GM12878 (cell line): ENCODE measurements around the gene PALD1. TPM values are rescaled to one million over a fixed set of nuclear protein-coding genes. Genes with fewer than 3 reads are reported as not detected.

Experiments used
- ATAC-seq: fragments of 200-7000 bp; cut with Tn5 transposase; 3 replicates; pipeline ENCODE4 v1.9.1; 2020; ENCODE audit warnings: mild to moderate bottlenecking, moderate library complexity
- BruUV-seq: library from RNA; stranded (reverse); fragments of 400-500 nt; replicated peaks from 2 replicates; lab custom pipeline; 2021; lab: Mats Ljungman, UMichigan
- CTCF ChIA-PET: fragments of 300-600 bp; sonication (Branson Sonifier 250); formaldehyde crosslinking; extraction: SDS; loops from one replicate; lab custom pipeline; 2021; ENCODE audit warnings: inconsistent platforms; lab: Yijun Ruan, JAX
- POLR2A ChIA-PET: fragments of 350-600 bp; formaldehyde crosslinking; extraction: SDS; loops from one replicate; lab custom pipeline; 2021; ENCODE audit warnings: inconsistent platforms; lab: Charles Lee
- RAD21 ChIA-PET: fragments of 300-600 bp; sonication (Branson Sonifier 250); formaldehyde crosslinking; loops from one replicate; lab custom pipeline; 2023; ENCODE audit warnings: antibody characterized with exemption; ENCODE audit not compliant: unreplicated experiment; lab: Charles Lee
- SMC1A ChIA-PET: fragments of 300-600 bp; sonication (Branson Sonifier 250); formaldehyde crosslinking; loops from one replicate; lab custom pipeline; 2023; ENCODE audit not compliant: unreplicated experiment, uncharacterized antibody; lab: Charles Lee
- DNase-seq: peaks from one replicate; pipeline ENCODE4 v3.0.0-alpha.2; 2011; ENCODE audit warnings: low read depth, low spot score
- FAIRE-seq: peaks from 3 replicates; lab custom pipeline; 2011; peaks lifted over from hg19 to GRCh38; lab: Jason Lieb, UNC
- H2AFZ ChIP-seq: 2 replicates; pipeline ENCODE4 v1.6.0; 2011; ENCODE audit warnings: low read depth, low read length, control low read depth; ENCODE audit not compliant: control insufficient read depth
- H3K27ac ChIP-seq: 2 replicates; pipeline ENCODE4 v1.5.1; 2011; ENCODE audit warnings: control low read depth; ENCODE audit not compliant: control insufficient read depth, insufficient read depth
- H3K27me3 ChIP-seq, 2 experiments: replicated peaks in 1 of 2; 2 replicates each; pipeline versions ENCODE4 v1.6.0 to v1.6.1; 2011; ENCODE audit warnings: low read length in 1 of 2; ENCODE audit not compliant: control insufficient read depth in 2 of 2, insufficient read depth in 2 of 2
- H3K36me3 ChIP-seq, 2 experiments: 2 replicates each; pipeline ENCODE4 v1.5.1; 2011; ENCODE audit warnings: low read length in 1 of 2; ENCODE audit not compliant: control insufficient read depth in 2 of 2, insufficient read depth in 2 of 2
- H3K4me1 ChIP-seq: 2 replicates; pipeline ENCODE4 v1.6.1; 2011; ENCODE audit warnings: mild to moderate bottlenecking, low read length, moderate library complexity, mixed read lengths; ENCODE audit not compliant: control insufficient read depth, insufficient read depth
- H3K4me2 ChIP-seq: 2 replicates; pipeline ENCODE4 v1.6.0; 2011; ENCODE audit warnings: control low read depth; ENCODE audit not compliant: control insufficient read depth, insufficient read depth
- H3K4me3 ChIP-seq: fragments of 200-600 bp; sonication (generic); 2 replicates; pipeline ENCODE4 v1.5.1; 2016
- H3K79me2 ChIP-seq: 2 replicates; pipeline ENCODE4 v1.6.0; 2011; ENCODE audit warnings: low read length; ENCODE audit not compliant: control insufficient read depth, insufficient read depth
- H3K9ac ChIP-seq: 2 replicates; pipeline ENCODE4 v1.8.0; 2011; ENCODE audit warnings: low read length, control low read depth, mixed read lengths; ENCODE audit not compliant: control insufficient read depth, insufficient read depth
- H3K9me3 ChIP-seq: replicated peaks from 3 replicates; pipeline ENCODE4 v1.5.1; 2011; ENCODE audit warnings: mild to moderate bottlenecking, low read length; ENCODE audit not compliant: control insufficient read depth, insufficient read depth
- H4K20me1 ChIP-seq: 2 replicates; pipeline ENCODE4 v1.6.0; 2011; ENCODE audit not compliant: control insufficient read depth, insufficient read depth
- CBX5 ChIP-seq: sonication (generic); IDR thresholded peaks from 2 replicates; pipeline ENCODE4 v1.6.1; 2016; ENCODE audit warnings: low read depth, moderate library complexity, mild to moderate bottlenecking, inconsistent platforms
- EZH2 ChIP-seq: IDR thresholded peaks from 2 replicates; pipeline ENCODE4 v1.6.1; 2012; ENCODE audit warnings: low read depth, mild to moderate bottlenecking, control low read depth, inconsistent platforms, low read length, borderline replicate concordance; ENCODE audit not compliant: control insufficient read depth
- GATAD2B ChIP-seq: fragments of 450-650 bp; conservative IDR thresholded peaks from 2 replicates; pipeline ENCODE4 v1.6.1; 2017; ENCODE audit warnings: low read depth, mild to moderate bottlenecking, moderate library complexity
- SMAD5 ChIP-seq: IDR thresholded peaks from 2 replicates; pipeline ENCODE4 v1.6.1; 2016; ENCODE audit warnings: antibody characterized with exemption, low read depth
- SPI1 ChIP-seq: IDR thresholded peaks from 2 replicates; pipeline ENCODE4 v1.6.1; 2011; ENCODE audit warnings: low read depth, mild to moderate bottlenecking, low read length, moderate library complexity, borderline replicate concordance; ENCODE audit not compliant: insufficient read depth
- STAT3 ChIP-seq: IDR thresholded peaks from 2 replicates; pipeline ENCODE4 v1.6.1; 2011; ENCODE audit warnings: low read depth, low read length, improper control_type of control experiment
- WGBS: methylation state at CpG from one replicate; pipeline ENCODE4 v1.1.6; 2016; ENCODE audit warnings: low lambda C conversion rate; ENCODE audit not compliant: insufficient replicate concordance, insufficient coverage; ENCODE audit errors: missing lambda C conversion rate; 5-methylcytosine and 5-hydroxymethylcytosine counted together
- in situ Hi-C: fragments of 300-500 bp; cut with MboI; formaldehyde crosslinking; loops from 9 replicates; pipeline ENCODE4 v1.14.3; 2018; ENCODE audit warnings: mixed read lengths
- intact Hi-C: fragments of 100-400 bp; cut with micrococcal nuclease; formaldehyde crosslinking; loops from one replicate; pipeline ENCODE4 v1.14.2; 2022; ENCODE audit not compliant: unreplicated experiment
- polyA plus RNA-seq, 11 experiments: library from polyadenylated mRNA; depleted of rRNA in 4 of 11; unstranded in 6 of 11; stranded (reverse) in 5 of 11; fragments of >200 nt; fragmentation: Nextera tagmentation in 4 of 11; fragmentation: Illumina TruSeq in 1 of 11; extraction: Ambion mirVana in 4 of 11; extraction: Trizol in 1 of 11; gene quantifications; 1 replicate in 1 of 11; 2 replicates in 10 of 11; pipeline versions ENCODE4 v1.2.1 to v1.2.3, GENCODE V29; 2011 to 2016; ENCODE audit warnings: inconsistent platforms in 2 of 11, missing spikeins in 2 of 11, low read depth in 1 of 11
- total RNA-seq, 4 experiments: library from RNA; depleted of rRNA in 3 of 4; stranded (reverse); fragments of >200 nt in 3 of 4; fragmentation: Illumina TruSeq in 1 of 4; extraction: Trizol in 1 of 4; gene quantifications; 2 replicates each; pipeline versions ENCODE4 v1.2.1 to v1.2.3, GENCODE V29; 2013 to 2021
- TF ChIP-seq, protein P1 (sequence below): fragments of 450-650 bp; IDR thresholded peaks from 2 replicates; pipeline ENCODE4 v1.6.1; 2017; ENCODE audit warnings: mild to moderate bottlenecking, moderate library complexity
- TF ChIP-seq, protein P2 (sequence below): fragments of 450-650 bp; IDR thresholded peaks from 2 replicates; pipeline ENCODE4 v1.6.1; 2017; ENCODE audit warnings: mild to moderate bottlenecking, low read depth, inconsistent platforms; ENCODE audit not compliant: poor library complexity, severe bottlenecking

Gene PALD1
- total and polyA plus RNA-seq, 10 of the 15 experiments (the other 5 are each of a cell fraction or from before 2014, with no cell fraction given): 0.43 to 20.9 (median 9.0) TPM

DNA sequence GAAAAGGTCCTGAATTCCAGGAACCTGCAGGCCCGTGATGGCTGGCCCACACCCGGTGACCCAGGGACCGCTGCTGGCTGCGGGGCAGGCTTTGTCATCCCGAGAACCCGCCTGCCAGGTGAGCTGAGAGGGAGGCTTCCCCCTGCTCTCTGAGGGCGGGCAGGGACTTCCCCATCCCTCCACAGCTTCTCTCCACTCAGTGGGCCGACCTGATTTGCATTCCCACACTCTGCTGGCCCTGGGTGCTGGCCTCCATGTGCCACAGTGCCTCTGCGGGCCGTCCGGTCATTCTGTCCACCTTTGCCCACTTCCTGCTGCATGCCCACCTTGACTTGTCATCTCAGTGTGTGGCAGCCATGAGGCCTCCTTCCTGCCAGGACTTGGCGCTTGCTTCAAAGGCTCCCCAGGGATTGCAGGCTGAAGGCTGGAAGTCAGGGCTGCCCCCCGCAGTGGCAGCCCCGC lies 35.3 kb downstream of the PALD1 start (continued):
- no peak for TF ChIP-seq CBX5
- TF ChIP-seq, protein P1, sequence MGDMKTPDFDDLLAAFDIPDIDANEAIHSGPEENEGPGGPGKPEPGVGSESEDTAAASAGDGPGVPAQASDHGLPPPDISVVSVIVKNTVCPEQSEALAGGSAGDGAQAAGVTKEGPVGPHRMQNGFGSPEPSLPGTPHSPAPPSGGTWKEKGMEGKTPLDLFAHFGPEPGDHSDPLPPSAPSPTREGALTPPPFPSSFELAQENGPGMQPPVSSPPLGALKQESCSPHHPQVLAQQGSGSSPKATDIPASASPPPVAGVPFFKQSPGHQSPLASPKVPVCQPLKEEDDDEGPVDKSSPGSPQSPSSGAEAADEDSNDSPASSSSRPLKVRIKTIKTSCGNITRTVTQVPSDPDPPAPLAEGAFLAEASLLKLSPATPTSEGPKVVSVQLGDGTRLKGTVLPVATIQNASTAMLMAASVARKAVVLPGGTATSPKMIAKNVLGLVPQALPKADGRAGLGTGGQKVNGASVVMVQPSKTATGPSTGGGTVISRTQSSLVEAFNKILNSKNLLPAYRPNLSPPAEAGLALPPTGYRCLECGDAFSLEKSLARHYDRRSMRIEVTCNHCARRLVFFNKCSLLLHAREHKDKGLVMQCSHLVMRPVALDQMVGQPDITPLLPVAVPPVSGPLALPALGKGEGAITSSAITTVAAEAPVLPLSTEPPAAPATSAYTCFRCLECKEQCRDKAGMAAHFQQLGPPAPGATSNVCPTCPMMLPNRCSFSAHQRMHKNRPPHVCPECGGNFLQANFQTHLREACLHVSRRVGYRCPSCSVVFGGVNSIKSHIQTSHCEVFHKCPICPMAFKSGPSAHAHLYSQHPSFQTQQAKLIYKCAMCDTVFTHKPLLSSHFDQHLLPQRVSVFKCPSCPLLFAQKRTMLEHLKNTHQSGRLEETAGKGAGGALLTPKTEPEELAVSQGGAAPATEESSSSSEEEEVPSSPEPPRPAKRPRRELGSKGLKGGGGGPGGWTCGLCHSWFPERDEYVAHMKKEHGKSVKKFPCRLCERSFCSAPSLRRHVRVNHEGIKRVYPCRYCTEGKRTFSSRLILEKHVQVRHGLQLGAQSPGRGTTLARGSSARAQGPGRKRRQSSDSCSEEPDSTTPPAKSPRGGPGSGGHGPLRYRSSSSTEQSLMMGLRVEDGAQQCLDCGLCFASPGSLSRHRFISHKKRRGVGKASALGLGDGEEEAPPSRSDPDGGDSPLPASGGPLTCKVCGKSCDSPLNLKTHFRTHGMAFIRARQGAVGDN: no peak
- TF ChIP-seq SPI1: peak; percentile 43

DNA sequence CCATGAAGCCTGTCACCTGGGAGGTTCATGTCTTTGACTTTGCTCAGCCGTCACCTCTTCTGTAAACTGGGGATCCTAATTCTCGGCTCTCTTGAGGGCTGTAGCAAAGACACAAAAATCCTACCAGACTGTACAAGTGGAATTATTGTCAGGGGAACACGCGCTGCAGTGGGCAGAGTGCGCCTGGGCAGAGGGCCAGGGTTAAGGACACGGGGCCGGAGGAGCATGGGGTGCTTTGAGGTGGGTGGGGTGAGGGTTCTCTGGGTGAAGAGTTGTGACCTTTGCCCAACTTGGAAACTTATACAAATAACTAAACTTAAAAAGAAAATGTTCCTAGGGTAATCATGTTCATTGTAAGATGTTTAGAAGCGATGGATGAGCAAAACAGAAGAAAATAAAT lies 36.0 kb downstream of the PALD1 start:
- POLR2A ChIA-PET: no interaction called here
- RAD21 ChIA-PET: interaction anchor here (0.8 to 3.5 kb wide), 2 partner anchors 21 to 53 kb away, joined by 3 to 19 read pairs; no protein-coding TSS in a partner anchor
- FAIRE-seq (no peak), ATAC-seq (no peak), DNase-seq (no peak)
- Histone ChIP-seq H3K9me3 (no peaks in the 10 kb centered on the region), H4K20me1 (no peaks in the 10 kb centered on the region), H3K4me1 (peaks cover 13% of the 10 kb centered on the region), H3K36me3 (no peaks in the 10 kb centered on the region), H3K27me3 (no peaks in the 10 kb centered on the region), H3K4me3 (no peak overlapping the region), H3K27ac (no peak overlapping the region), H3K4me2 (no peak overlapping the region), H2AFZ (no peak overlapping the region), H3K79me2 (no peaks in the 10 kb centered on the region), H3K9ac (no peak overlapping the region)
- no TSS peak for BruUV-seq
- SMC1A ChIA-PET: interaction anchor here (3.0 to 3.3 kb wide), 2 partner anchors 21 to 24 kb away, joined by 6 to 24 read pairs; no protein-coding TSS in a partner anchor
- in situ Hi-C loops: no loop called here
- CTCF ChIA-PET: interaction anchor here (1.0 to 1.2 kb wide), 2 partner anchors 35 to 52 kb away, joined by 3 read pairs; no protein-coding TSS in a partner anchor
- 90% methylated on average over 8 of the region's 8 CpGs for WGBS
- TF ChIP-seq, protein P2, sequence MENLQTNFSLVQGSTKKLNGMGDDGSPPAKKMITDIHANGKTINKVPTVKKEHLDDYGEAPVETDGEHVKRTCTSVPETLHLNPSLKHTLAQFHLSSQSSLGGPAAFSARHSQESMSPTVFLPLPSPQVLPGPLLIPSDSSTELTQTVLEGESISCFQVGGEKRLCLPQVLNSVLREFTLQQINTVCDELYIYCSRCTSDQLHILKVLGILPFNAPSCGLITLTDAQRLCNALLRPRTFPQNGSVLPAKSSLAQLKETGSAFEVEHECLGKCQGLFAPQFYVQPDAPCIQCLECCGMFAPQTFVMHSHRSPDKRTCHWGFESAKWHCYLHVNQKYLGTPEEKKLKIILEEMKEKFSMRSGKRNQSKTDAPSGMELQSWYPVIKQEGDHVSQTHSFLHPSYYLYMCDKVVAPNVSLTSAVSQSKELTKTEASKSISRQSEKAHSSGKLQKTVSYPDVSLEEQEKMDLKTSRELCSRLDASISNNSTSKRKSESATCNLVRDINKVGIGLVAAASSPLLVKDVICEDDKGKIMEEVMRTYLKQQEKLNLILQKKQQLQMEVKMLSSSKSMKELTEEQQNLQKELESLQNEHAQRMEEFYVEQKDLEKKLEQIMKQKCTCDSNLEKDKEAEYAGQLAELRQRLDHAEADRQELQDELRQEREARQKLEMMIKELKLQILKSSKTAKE: no peak
- TF ChIP-seq STAT3 (no peak), EZH2 (no peak), GATAD2B (no peak), SMAD5 (no peak)
- intact Hi-C loops: no loop called here
